ENCODE measurements around the gene SOCS7.

Gene SOCS7

GRCh38 chr17:38349097-38349730 lies 2.4 kb upstream of the SOCS7 start:
- peak overlapping the region; percentile 24 for H3K27ac ChIP-seq (ENCODE audit: low read depth, low read length)
- peaks cover 0 to 4% (median 2%) of the 10 kb centered on the region in 5 donors for H3K27me3 ChIP-seq (ENCODE audit: control insufficient read depth in 5 of 5, insufficient read depth in 4 of 5, low read length in 5 of 5)
- no peaks in the 10 kb centered on the region for H3K9me3 ChIP-seq (ENCODE audit: control insufficient read depth in 5 of 5, low read length in 5 of 5)
- no peak overlapping the region for H3K4me3 ChIP-seq (ENCODE audit: low read depth in 1 of 5, low read length in 5 of 5)
- H3K36me3 ChIP-seq (ENCODE audit: control insufficient read depth in 5 of 5, insufficient read depth in 5 of 5, low read length in 5 of 5): no peaks in the 10 kb centered on the region
- H3K9ac ChIP-seq (ENCODE audit: low read length in 5 of 5): no peak overlapping the region
- peaks cover 7 to 39% (median 30%) of the 10 kb centered on the region in 5 donors for H3K4me1 ChIP-seq (ENCODE audit: control insufficient read depth in 5 of 5, insufficient read depth in 5 of 5, low read length in 5 of 5)

- H3K4me1 ChIP-seq (ENCODE audit: control insufficient read depth in 5 of 5, insufficient read depth in 5 of 5, low read length in 5 of 5): peaks cover 7 to 47% (median 38%) of the 10 kb centered on the region in 5 donors
- H3K27ac ChIP-seq (ENCODE audit: low read depth, low read length): peak overlapping the region; percentile 24
- no peaks in the 10 kb centered on the region for H3K27me3 ChIP-seq (ENCODE audit: control insufficient read depth in 5 of 5, insufficient read depth in 4 of 5, low read length in 5 of 5)
- no peak overlapping the region for H3K9ac ChIP-seq (ENCODE audit: low read length in 5 of 5)
- H3K4me3 ChIP-seq (ENCODE audit: low read depth in 1 of 5, low read length in 5 of 5): no peak overlapping the region
- no peaks in the 10 kb centered on the region for H3K36me3 ChIP-seq (ENCODE audit: control insufficient read depth in 5 of 5, insufficient read depth in 5 of 5, low read length in 5 of 5)
- H3K9me3 ChIP-seq (ENCODE audit: control insufficient read depth in 5 of 5, low read length in 5 of 5): no peaks in the 10 kb centered on the region
Observed at GRCh38 chr17:38350035-38350434, 1.6 kb upstream of the SOCS7 start.

DNA sequence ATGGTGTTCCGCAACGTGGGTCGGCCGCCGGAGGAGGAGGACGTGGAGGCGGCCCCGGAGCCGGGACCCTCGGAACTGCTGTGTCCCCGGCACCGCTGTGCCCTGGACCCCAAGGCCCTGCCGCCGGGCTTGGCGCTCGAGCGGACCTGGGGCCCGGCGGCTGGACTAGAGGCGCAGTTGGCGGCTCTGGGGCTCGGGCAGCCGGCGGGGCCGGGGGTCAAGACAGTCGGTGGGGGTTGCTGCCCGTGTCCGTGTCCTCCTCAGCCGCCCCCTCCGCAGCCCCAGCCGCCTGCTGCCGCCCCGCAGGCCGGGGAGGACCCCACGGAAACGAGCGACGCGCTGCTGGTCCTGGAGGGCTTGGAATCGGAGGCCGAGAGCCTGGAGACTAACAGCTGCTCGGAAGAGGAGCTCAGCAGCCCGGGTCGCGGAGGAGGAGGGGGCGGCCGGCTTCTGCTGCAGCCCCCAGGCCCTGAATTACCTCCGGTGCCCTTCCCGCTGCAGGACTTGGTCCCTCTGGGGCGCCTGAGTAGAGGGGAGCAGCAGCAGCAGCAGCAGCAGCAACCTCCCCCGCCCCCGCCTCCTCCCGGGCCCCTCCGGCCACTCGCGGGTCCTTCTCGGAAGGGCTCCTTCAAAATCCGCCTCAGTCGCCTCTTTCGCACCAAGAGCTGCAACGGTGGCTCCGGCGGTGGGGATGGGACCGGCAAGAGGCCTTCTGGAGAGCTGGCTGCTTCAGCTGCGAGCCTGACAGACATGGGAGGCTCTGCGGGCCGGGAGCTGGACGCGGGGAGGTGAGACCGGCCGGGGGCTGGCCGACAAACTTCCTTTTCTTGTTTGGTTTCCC lies 821 bp downstream of the SOCS7 start:
- peaks cover 7 to 59% (median 51%) of the 10 kb centered on the region in 5 donors for H3K4me1 ChIP-seq (ENCODE audit: control insufficient read depth in 5 of 5, insufficient read depth in 5 of 5, low read length in 5 of 5)
- no peaks in the 10 kb centered on the region for H3K36me3 ChIP-seq (ENCODE audit: control insufficient read depth in 5 of 5, insufficient read depth in 5 of 5, low read length in 5 of 5)
- peak overlapping the region; percentile 72 to 88 (median 83) for H3K9ac ChIP-seq (ENCODE audit: low read length in 5 of 5)
- H3K27ac ChIP-seq (ENCODE audit: low read depth, low read length): peak overlapping the region; percentile 50
- no peaks in the 10 kb centered on the region for H3K9me3 ChIP-seq (ENCODE audit: control insufficient read depth in 5 of 5, low read length in 5 of 5)
- peak overlapping the region; percentile 71 to 88 (median 82) for H3K4me3 ChIP-seq (ENCODE audit: low read depth in 1 of 5, low read length in 5 of 5)
- H3K27me3 ChIP-seq (ENCODE audit: control insufficient read depth in 5 of 5, insufficient read depth in 4 of 5, low read length in 5 of 5): no peaks in the 10 kb centered on the region

DNA sequence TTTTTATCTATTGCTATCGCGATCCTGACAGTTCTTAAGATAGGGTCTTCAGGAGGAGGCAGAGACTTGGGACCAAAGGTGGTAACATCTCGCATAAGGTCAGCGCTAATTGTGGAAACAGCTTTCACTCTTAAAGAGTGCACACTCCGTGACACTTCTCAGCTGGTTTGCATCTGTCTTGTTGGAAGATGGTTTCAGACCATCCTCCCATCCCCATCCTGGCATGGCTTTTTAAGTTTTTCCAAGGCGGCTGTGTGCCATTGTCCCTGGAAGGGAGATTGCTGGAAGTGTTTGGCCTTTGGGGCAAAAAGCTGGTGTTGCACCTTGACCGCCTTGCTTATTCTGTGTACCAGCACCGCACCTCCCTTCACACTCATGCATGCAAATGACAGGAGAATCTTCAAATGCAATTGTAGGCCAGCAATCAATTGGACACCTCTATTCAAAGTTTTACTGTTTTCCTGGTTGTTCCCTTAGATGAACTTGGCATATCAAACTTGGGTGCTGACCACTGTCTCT lies 1.5 kb downstream of the SOCS7 start:
- peak overlapping the region; percentile 50 for H3K27ac ChIP-seq (ENCODE audit: low read depth, low read length)
- peak overlapping the region; percentile 72 to 88 (median 83) for H3K9ac ChIP-seq (ENCODE audit: low read length in 5 of 5)
- H3K27me3 ChIP-seq (ENCODE audit: control insufficient read depth in 5 of 5, insufficient read depth in 4 of 5, low read length in 5 of 5): no peaks in the 10 kb centered on the region
- H3K36me3 ChIP-seq (ENCODE audit: control insufficient read depth in 5 of 5, insufficient read depth in 5 of 5, low read length in 5 of 5): no peaks in the 10 kb centered on the region
- H3K9me3 ChIP-seq (ENCODE audit: control insufficient read depth in 5 of 5, low read length in 5 of 5): no peaks in the 10 kb centered on the region
- peak overlapping the region; percentile 71 to 88 (median 82) for H3K4me3 ChIP-seq (ENCODE audit: low read depth in 1 of 5, low read length in 5 of 5)
- peaks cover 7 to 66% (median 57%) of the 10 kb centered on the region in 5 donors for H3K4me1 ChIP-seq (ENCODE audit: control insufficient read depth in 5 of 5, insufficient read depth in 5 of 5, low read length in 5 of 5)

GRCh38 chr17:38353668-38354067 lies 2.0 kb downstream of the SOCS7 start:
- Histone ChIP-seq H3K27ac (ENCODE audit: low read depth, low read length) (no peak overlapping the region), H3K27me3 (ENCODE audit: control insufficient read depth in 5 of 5, insufficient read depth in 4 of 5, low read length in 5 of 5) (no peaks in the 10 kb centered on the region), H3K9ac (ENCODE audit: low read length in 5 of 5) (peak overlapping the region in 3 of 5 donors; percentile 72 to 88 (median 82)), H3K9me3 (ENCODE audit: control insufficient read depth in 5 of 5, low read length in 5 of 5) (no peaks in the 10 kb centered on the region), H3K4me1 (ENCODE audit: control insufficient read depth in 5 of 5, insufficient read depth in 5 of 5, low read length in 5 of 5) (peaks cover 7 to 70% (median 62%) of the 10 kb centered on the region in 5 donors), H3K36me3 (ENCODE audit: control insufficient read depth in 5 of 5, insufficient read depth in 5 of 5, low read length in 5 of 5) (no peaks in the 10 kb centered on the region), H3K4me3 (ENCODE audit: low read depth in 1 of 5, low read length in 5 of 5) (peak overlapping the region in 4 of 5 donors; percentile 81 to 88 (median 84))

DNA sequence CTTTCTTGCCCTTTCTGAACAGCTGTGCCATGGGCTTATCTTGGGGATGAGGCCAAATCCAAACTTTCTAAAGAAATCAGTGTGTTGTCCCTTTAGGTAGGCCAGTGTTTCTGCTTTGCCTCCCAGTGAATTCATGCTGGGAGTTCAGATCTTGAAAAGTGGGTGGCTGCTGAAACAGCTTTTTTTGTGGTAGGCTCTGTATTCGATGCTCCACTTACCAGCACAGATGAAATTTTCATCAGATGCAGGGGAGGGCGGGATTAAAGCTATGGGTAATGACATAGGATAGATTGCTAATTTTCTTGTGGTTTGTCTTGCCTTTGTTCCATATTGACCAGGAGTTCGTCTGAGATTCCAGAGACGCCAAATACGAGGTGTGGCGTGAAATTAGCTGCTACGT lies 2.8 kb downstream of the SOCS7 start:
- peak overlapping the region in 1 of 5 donors; percentile 82 for H3K4me3 ChIP-seq (ENCODE audit: low read depth in 1 of 5, low read length in 5 of 5)
- peaks cover 7 to 76% (median 69%) of the 10 kb centered on the region in 5 donors for H3K4me1 ChIP-seq (ENCODE audit: control insufficient read depth in 5 of 5, insufficient read depth in 5 of 5, low read length in 5 of 5)
- no peaks in the 10 kb centered on the region for H3K36me3 ChIP-seq (ENCODE audit: control insufficient read depth in 5 of 5, insufficient read depth in 5 of 5, low read length in 5 of 5)
- no peaks in the 10 kb centered on the region for H3K27me3 ChIP-seq (ENCODE audit: control insufficient read depth in 5 of 5, insufficient read depth in 4 of 5, low read length in 5 of 5)
- H3K9ac ChIP-seq (ENCODE audit: low read length in 5 of 5): peak overlapping the region in 2 of 5 donors; percentile 8 to 16
- H3K27ac ChIP-seq (ENCODE audit: low read depth, low read length): no peak overlapping the region
- no peaks in the 10 kb centered on the region for H3K9me3 ChIP-seq (ENCODE audit: control insufficient read depth in 5 of 5, low read length in 5 of 5)

DNA sequence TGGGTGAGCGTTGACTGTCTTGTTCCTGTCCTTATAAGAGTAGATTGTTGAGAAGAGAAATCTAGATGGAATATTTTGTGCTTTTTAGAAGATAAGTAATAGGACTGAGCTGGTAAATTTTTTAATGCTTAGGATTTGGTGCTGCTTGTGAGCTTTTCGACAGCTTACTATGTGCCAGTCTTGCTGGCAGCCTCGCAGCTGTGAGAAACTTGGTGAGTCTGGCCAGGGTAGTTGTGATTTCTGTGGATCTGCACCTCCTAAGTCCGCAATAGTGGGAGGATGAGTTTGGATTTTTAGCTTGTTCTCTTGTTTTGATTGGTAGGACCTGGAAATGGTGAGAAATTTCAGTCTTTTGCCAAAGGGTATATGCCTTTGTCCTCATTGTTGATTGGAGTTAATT lies 3.6 kb downstream of the SOCS7 start:
- H3K9me3 ChIP-seq (ENCODE audit: control insufficient read depth in 5 of 5, low read length in 5 of 5): no peaks in the 10 kb centered on the region
- peaks cover 7 to 69% (median 61%) of the 10 kb centered on the region in 5 donors for H3K4me1 ChIP-seq (ENCODE audit: control insufficient read depth in 5 of 5, insufficient read depth in 5 of 5, low read length in 5 of 5)

DNA sequence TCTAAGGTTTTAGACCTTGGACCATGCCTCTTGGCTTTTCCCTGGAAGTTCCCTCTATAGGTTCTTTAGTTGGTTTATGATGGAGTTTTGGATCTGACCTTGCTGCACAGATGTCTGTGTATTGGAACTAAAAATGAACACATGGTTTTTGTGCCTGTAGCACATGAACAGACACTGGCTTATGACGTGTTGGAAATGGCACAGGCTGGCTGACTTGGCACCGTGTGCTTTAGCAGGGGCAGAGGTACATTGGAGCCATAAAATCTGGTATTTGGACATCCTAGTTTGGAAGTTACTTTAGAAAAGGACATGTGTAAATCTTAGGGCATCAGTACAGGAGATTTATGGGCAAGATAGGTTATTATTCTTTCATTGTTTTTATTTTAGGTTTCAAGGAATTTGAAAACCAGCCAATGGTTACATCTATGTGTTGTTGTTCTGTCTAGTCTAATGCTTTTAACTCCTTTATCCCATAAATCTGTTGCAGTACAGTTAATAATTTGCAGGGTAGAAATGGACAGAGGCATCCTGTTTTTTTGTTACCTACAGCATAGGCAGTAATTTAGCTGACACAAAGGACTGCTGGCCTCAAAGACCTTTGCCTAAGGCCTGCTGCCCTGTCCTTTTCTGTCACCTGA lies 6.0 kb downstream of the SOCS7 start:
- Histone ChIP-seq H3K9ac (ENCODE audit: low read length in 5 of 5) (peak overlapping the region in 2 of 5 donors; percentile 3 to 44), H3K27me3 (ENCODE audit: control insufficient read depth in 5 of 5, insufficient read depth in 4 of 5, low read length in 5 of 5) (no peaks in the 10 kb centered on the region), H3K4me1 (ENCODE audit: control insufficient read depth in 5 of 5, insufficient read depth in 5 of 5, low read length in 5 of 5) (peaks cover 7 to 60% (median 54%) of the 10 kb centered on the region in 5 donors), H3K4me3 (ENCODE audit: low read depth in 1 of 5, low read length in 5 of 5) (no peak overlapping the region), H3K9me3 (ENCODE audit: control insufficient read depth in 5 of 5, low read length in 5 of 5) (no peaks in the 10 kb centered on the region), H3K27ac (ENCODE audit: low read depth, low read length) (peak overlapping the region; percentile 2), H3K36me3 (ENCODE audit: control insufficient read depth in 5 of 5, insufficient read depth in 5 of 5, low read length in 5 of 5) (peaks cover 0 to 9% (median 3%) of the 10 kb centered on the region in 5 donors)

More for the DNA sequence above, 3.6 kb downstream of the SOCS7 start:
- Histone ChIP-seq H3K4me3 (ENCODE audit: low read depth in 1 of 5, low read length in 5 of 5) (no peak overlapping the region), H3K27ac (ENCODE audit: low read depth, low read length) (no peak overlapping the region), H3K27me3 (ENCODE audit: control insufficient read depth in 5 of 5, insufficient read depth in 4 of 5, low read length in 5 of 5) (no peaks in the 10 kb centered on the region), H3K9ac (ENCODE audit: low read length in 5 of 5) (peak overlapping the region in 3 of 5 donors; percentile 0 to 28 (median 1)), H3K36me3 (ENCODE audit: control insufficient read depth in 5 of 5, insufficient read depth in 5 of 5, low read length in 5 of 5) (no peaks in the 10 kb centered on the region)

GRCh38 chr17:38358586-38359513 lies 7.2 kb downstream of the SOCS7 start:
- H3K27me3 ChIP-seq (ENCODE audit: control insufficient read depth in 5 of 5, insufficient read depth in 4 of 5, low read length in 5 of 5): no peaks in the 10 kb centered on the region

More at GRCh38 chr17:38358586-38359513, 7.2 kb downstream of the SOCS7 start:
- peaks cover under 1 to 48% (median 42%) of the 10 kb centered on the region in 5 donors for H3K4me1 ChIP-seq (ENCODE audit: control insufficient read depth in 5 of 5, insufficient read depth in 5 of 5, low read length in 5 of 5)
- H3K36me3 ChIP-seq (ENCODE audit: control insufficient read depth in 5 of 5, insufficient read depth in 5 of 5, low read length in 5 of 5): peaks cover 0 to 16% (median 8%) of the 10 kb centered on the region in 5 donors
- peak overlapping the region in 2 of 5 donors; percentile 3 to 39 for H3K9ac ChIP-seq (ENCODE audit: low read length in 5 of 5)
- H3K4me3 ChIP-seq (ENCODE audit: low read depth in 1 of 5, low read length in 5 of 5): peak overlapping the region in 1 of 5 donors; percentile 9
- peak overlapping the region; percentile 19 for H3K27ac ChIP-seq (ENCODE audit: low read depth, low read length)
- no peaks in the 10 kb centered on the region for H3K9me3 ChIP-seq (ENCODE audit: control insufficient read depth in 5 of 5, low read length in 5 of 5)

Data from subcutaneous abdominal adipose tissue (tissue), 5 donors.